DND-41 (cell line): ENCODE data around the gene SNX13.

ENCODE experiments used
- ATAC-seq: fragments of 200-7000 bp; cut with Tn5 transposase; 3 replicates; pipeline ENCODE4 v1.9.1; 2021; ENCODE audit warnings: low read depth; ENCODE audit not compliant: insufficient read depth
- DNase-seq: peaks from one replicate; pipeline ENCODE4 v3.0.0-alpha.2; 2020
- H2AFZ ChIP-seq: 2 replicates; pipeline ENCODE4 v1.6.0; 2012; ENCODE audit warnings: low read depth, low read length
- H3K27ac ChIP-seq: 2 replicates; pipeline ENCODE4 v1.5.1; 2012; ENCODE audit warnings: low read length, inconsistent platforms
- H3K27me3 ChIP-seq: fragments of 200-600 bp; sonication (generic); 2 replicates; pipeline ENCODE4 v1.6.0; 2012; ENCODE audit warnings: low read length, mild to moderate bottlenecking, inconsistent platforms; ENCODE audit not compliant: insufficient read depth, poor library complexity
- H3K36me3 ChIP-seq: 2 replicates; pipeline ENCODE4 v1.5.1; 2012; ENCODE audit warnings: low read length, inconsistent platforms; ENCODE audit not compliant: insufficient read depth
- H3K4me1 ChIP-seq: 2 replicates; pipeline ENCODE4 v1.5.1; 2012; ENCODE audit warnings: mild to moderate bottlenecking, low read length; ENCODE audit not compliant: insufficient read depth
- H3K4me2 ChIP-seq: 2 replicates; pipeline ENCODE4 v1.6.0; 2012; ENCODE audit warnings: mild to moderate bottlenecking, moderate library complexity, low read length, inconsistent platforms; ENCODE audit not compliant: insufficient read depth
- H3K4me3 ChIP-seq, 2 experiments: fragments of 200-600 bp in 1 of 2; shearing (Covaris generic) in 1 of 2; 2 replicates each; pipeline ENCODE4 v1.5.1; 2012 to 2016; ENCODE audit warnings: inconsistent platforms in 2 of 2, low read length in 2 of 2, mild to moderate bottlenecking in 2 of 2, low read depth in 1 of 2, moderate library complexity in 1 of 2
- H3K79me2 ChIP-seq: 2 replicates; pipeline ENCODE4 v1.6.0; 2012; ENCODE audit warnings: low read length, inconsistent platforms; ENCODE audit not compliant: insufficient read depth
- H3K9ac ChIP-seq: 2 replicates; pipeline ENCODE4 v1.6.0; 2012; ENCODE audit warnings: low read depth, mild to moderate bottlenecking, inconsistent platforms, low read length, moderate library complexity
- H3K9me3 ChIP-seq: 2 replicates; pipeline ENCODE4 v1.5.1; 2012; ENCODE audit warnings: low read length, moderate library complexity, mild to moderate bottlenecking, inconsistent platforms; ENCODE audit not compliant: insufficient read depth, severe bottlenecking
- H4K20me1 ChIP-seq: 2 replicates; pipeline ENCODE4 v1.6.0; 2012; ENCODE audit warnings: low read length; ENCODE audit not compliant: insufficient read depth
- EZH2 ChIP-seq: IDR thresholded peaks from 3 replicates; pipeline ENCODE4 v1.6.1; 2012; ENCODE audit warnings: borderline replicate concordance, low read depth, mild to moderate bottlenecking, moderate library complexity, low read length, inconsistent platforms; ENCODE audit not compliant: severe bottlenecking
- TF ChIP-seq, protein P1 (sequence below): IDR thresholded peaks from 2 replicates; pipeline ENCODE4 v1.5.1; 2012; ENCODE audit warnings: borderline replicate concordance, low read length, moderate library complexity, mild to moderate bottlenecking; ENCODE audit not compliant: poor library complexity, severe bottlenecking; ENCODE audit errors: extremely low read depth

The SNX13 gene

GRCh38 chr7:17942231-17942630, 1.9 kb upstream of the SNX13 start:
- Histone ChIP-seq H3K4me1 (peaks cover 35% of the 10 kb centered on the region), H3K9me3 (no peaks in the 10 kb centered on the region), H3K79me2 (peaks cover 34% of the 10 kb centered on the region), H3K27ac (no peak overlapping the region), H3K4me3 (no peak overlapping the region), H4K20me1 (no peaks in the 10 kb centered on the region), H3K27me3 (no peaks in the 10 kb centered on the region), H2AFZ (no peak overlapping the region), H3K4me2 (no peak overlapping the region), H3K9ac (no peak overlapping the region), H3K36me3 (no peaks in the 10 kb centered on the region; the same call in 1 of the 2 replicates)
- ATAC-seq (no peak), DNase-seq (no peak)
- TF ChIP-seq, protein P1, sequence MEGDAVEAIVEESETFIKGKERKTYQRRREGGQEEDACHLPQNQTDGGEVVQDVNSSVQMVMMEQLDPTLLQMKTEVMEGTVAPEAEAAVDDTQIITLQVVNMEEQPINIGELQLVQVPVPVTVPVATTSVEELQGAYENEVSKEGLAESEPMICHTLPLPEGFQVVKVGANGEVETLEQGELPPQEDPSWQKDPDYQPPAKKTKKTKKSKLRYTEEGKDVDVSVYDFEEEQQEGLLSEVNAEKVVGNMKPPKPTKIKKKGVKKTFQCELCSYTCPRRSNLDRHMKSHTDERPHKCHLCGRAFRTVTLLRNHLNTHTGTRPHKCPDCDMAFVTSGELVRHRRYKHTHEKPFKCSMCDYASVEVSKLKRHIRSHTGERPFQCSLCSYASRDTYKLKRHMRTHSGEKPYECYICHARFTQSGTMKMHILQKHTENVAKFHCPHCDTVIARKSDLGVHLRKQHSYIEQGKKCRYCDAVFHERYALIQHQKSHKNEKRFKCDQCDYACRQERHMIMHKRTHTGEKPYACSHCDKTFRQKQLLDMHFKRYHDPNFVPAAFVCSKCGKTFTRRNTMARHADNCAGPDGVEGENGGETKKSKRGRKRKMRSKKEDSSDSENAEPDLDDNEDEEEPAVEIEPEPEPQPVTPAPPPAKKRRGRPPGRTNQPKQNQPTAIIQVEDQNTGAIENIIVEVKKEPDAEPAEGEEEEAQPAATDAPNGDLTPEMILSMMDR: no peak
- no peak for TF ChIP-seq EZH2

- Histone ChIP-seq H3K27ac (peak overlapping the region; percentile 84), H3K9me3 (no peaks in the 10 kb centered on the region), H2AFZ (peak overlapping the region; percentile 91), H3K4me3 (peak overlapping the region; percentile 58 to 89; a peak in 3 of 4 replicates), H3K9ac (peak overlapping the region; percentile 80), H3K27me3 (no peaks in the 10 kb centered on the region), H3K79me2 (peaks cover 44% of the 10 kb centered on the region), H3K4me1 (peaks cover 37% of the 10 kb centered on the region), H3K4me2 (peak overlapping the region; percentile 77), H4K20me1 (no peaks in the 10 kb centered on the region), H3K36me3 (no peaks in the 10 kb centered on the region; the same call in 1 of the 2 replicates)
- ATAC-seq (peak; percentile 2; the same call in 1 of the 3 replicates), DNase-seq (no peak)
- TF ChIP-seq, protein P1: peak; percentile 30
- TF ChIP-seq EZH2: no peak
Measured at GRCh38 chr7:17940951-17941431, 697 bp upstream of the SNX13 start.

DNA sequence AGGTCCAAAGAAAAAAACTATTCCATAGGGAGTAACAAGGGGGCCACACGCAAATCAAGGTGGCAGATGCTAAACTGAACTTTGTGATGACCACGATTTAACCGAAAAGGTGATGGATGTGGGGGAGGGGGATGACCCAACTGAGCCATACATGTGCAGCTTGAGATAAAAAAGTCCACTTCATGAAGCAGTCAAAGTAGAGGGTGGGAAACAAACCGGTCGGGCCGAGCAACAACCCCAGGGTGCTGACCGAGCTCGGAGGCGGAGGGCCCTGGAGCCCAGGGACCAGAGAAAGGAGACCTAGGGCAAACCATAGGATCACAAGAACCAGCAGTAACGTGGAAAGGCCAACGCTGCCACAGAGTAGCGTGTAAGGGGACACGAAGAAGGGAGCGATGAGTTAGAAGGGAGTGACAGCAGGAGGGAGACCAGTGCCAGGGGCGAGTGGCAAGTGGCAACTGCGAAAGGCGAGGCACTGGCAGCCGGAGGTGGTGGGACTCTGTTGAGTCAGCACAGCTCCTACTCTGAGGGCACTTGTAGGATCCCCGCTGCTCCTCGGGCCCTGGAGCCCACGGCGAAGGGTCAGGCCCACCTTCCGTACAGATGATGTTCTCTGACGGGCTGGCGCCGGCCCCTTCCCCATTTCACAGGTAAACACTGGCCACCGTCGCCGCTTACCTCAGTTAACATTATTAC, 540 bp downstream of the SNX13 start:
- Histone ChIP-seq H3K9me3 (no peaks in the 10 kb centered on the region), H3K79me2 (peaks cover 56% of the 10 kb centered on the region), H2AFZ (peak overlapping the region; percentile 91), H3K36me3 (no peaks in the 10 kb centered on the region; the same call in 1 of the 2 replicates), H4K20me1 (peaks cover 4% of the 10 kb centered on the region; the same call in 1 of the 2 replicates), H3K27me3 (no peaks in the 10 kb centered on the region), H3K9ac (peak overlapping the region; percentile 80), H3K4me2 (peak overlapping the region; percentile 77), H3K27ac (peak overlapping the region; percentile 84), H3K4me1 (peaks cover 44% of the 10 kb centered on the region), H3K4me3 (peak overlapping the region; percentile 58 to 89)
- ATAC-seq (peak; percentile 66), DNase-seq (peak; percentile 53)
- TF ChIP-seq, protein P1: no peak
- no peak for TF ChIP-seq EZH2
